Measurements from ENCODE around the gene SSTR5.

The SSTR5 gene

GRCh38 chr16:1099189-1100083 is 26.9 kb downstream of the SSTR5 start:
- H3K4me3 ChIP-seq (ENCODE audit: low read depth, low read length): no peak overlapping the region
- ChIA-PET CTCF (interaction anchor here (0.7 to 1.2 kb wide), 2 partner anchors 42 to 385 kb away, joined by 3 to 4 read pairs; no protein-coding TSS in a partner anchor), POLR2A (no interaction called here)
- TF ChIP-seq CTCF (IDR thresholded peaks at IDR 0.05; ENCODE audit: insufficient read depth, low read length, missing control alignments): no peak
- DNase-seq (ENCODE audit: low read depth, low spot score): no peak

GRCh38 chr16:1100084-1100800 is 27.7 kb downstream of the SSTR5 start:
- DNase-seq (ENCODE audit: low read depth, low spot score): no peak
- ChIA-PET POLR2A (no interaction called here), CTCF (interaction anchor here (1.2 kb wide), 1 partner anchor 42 kb away, joined by 4 read pairs; no protein-coding TSS in a partner anchor)
- no peak for TF ChIP-seq CTCF (IDR thresholded peaks at IDR 0.05; ENCODE audit: insufficient read depth, low read length, missing control alignments)
- no peak overlapping the region for H3K4me3 ChIP-seq (ENCODE audit: low read depth, low read length)

GRCh38 chr16:1101133-1101532 is 28.6 kb downstream of the SSTR5 start:
- H3K4me3 ChIP-seq (ENCODE audit: low read depth, low read length): no peak overlapping the region
- TF ChIP-seq CTCF (IDR thresholded peaks at IDR 0.05; ENCODE audit: insufficient read depth, low read length, missing control alignments): no peak
- ChIA-PET POLR2A (no interaction called here), CTCF (no interaction called here)
- no peak for DNase-seq (ENCODE audit: low read depth, low spot score)

GRCh38 chr16:1101573-1102332 is 29.2 kb downstream of the SSTR5 start:
- DNase-seq (ENCODE audit: low read depth, low spot score): no peak
- H3K4me3 ChIP-seq (ENCODE audit: low read depth, low read length): no peak overlapping the region
- no peak for TF ChIP-seq CTCF (IDR thresholded peaks at IDR 0.05; ENCODE audit: insufficient read depth, low read length, missing control alignments)
- ChIA-PET CTCF (no interaction called here), POLR2A (no interaction called here)

GRCh38 chr16:1102333-1102700 is 29.8 kb downstream of the SSTR5 start:
- ChIA-PET CTCF (interaction anchor here (1.2 kb wide), 1 partner anchor 20 kb away, joined by 3 read pairs; no protein-coding TSS in a partner anchor), POLR2A (no interaction called here)
- no peak for TF ChIP-seq CTCF (IDR thresholded peaks at IDR 0.05; ENCODE audit: insufficient read depth, low read length, missing control alignments)
- H3K4me3 ChIP-seq (ENCODE audit: low read depth, low read length): no peak overlapping the region
- DNase-seq (ENCODE audit: low read depth, low spot score): no peak
